ENCODE measurements around the gene ITIH5. TPM values are rescaled to one million over a fixed set of nuclear protein-coding genes. Genes with fewer than 3 reads are reported as not detected.
A peak's percentile ranks its signal among the peaks of the same experiment; 100 is the strongest.

The ITIH5 gene
- total and polyA plus RNA-seq, 9 of the 15 experiments (the other 6 are each of a cell fraction or from before 2014, with no cell fraction given) = 0.52 to 4.5 (median 2.6) TPM

DNA sequence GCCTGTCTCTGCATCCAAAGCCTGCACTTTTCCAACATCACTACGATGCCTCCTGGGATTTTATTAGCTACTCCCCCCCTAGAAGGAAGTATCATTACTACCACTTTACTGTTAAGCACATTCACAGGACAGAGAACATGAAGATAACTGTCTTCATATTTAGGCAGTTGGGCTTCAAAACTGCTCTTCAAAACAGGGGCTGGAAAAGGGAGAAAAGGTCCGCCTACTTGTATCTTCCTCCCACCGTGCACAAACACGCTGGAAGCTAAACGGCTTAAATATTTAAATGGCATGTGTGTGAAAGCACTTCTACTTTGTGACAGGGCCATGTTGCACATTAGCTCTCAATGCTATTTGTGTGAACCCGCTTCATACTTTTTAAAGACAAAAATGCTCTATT, 999 bp downstream of the ITIH5 start:
- H3K27me3 ChIP-seq (ENCODE audit: control insufficient read depth in 2 of 2, insufficient read depth in 2 of 2, low read length in 2 of 2) = peaks cover 20 to 27% of the 10 kb centered on the region in 2 experiments
- ATAC-seq (no peak), DNase-seq (ENCODE audit: extremely low read depth in 1 of 4, low spot score in 3 of 4) (no peak), FAIRE-seq (no peak)
- no peaks in the 10 kb centered on the region for H4K20me1 ChIP-seq (replicated peaks; ENCODE audit: control insufficient read depth, insufficient read depth, low read length)
- H3K4me1 ChIP-seq (replicated peaks in 1 of 2; ENCODE audit: control insufficient read depth in 2 of 2, insufficient read depth in 2 of 2, low read length in 2 of 2) = peaks cover 0 to 7% of the 10 kb centered on the region in 2 experiments; a peak in 2 of 5 replicates
- BruUV-seq (replicated peaks) = no TSS peak
- no peaks in the 10 kb centered on the region for H3K9me1 ChIP-seq (ENCODE audit: control insufficient read depth, insufficient read depth, low read length)
- no peaks in the 10 kb centered on the region for H3K79me2 ChIP-seq (ENCODE audit: control insufficient read depth, insufficient read depth, low read length)
- no peak for TF ChIP-seq MTA3 (IDR thresholded peaks at IDR 0.05; ENCODE audit: borderline replicate concordance)
- no peak for TF ChIP-seq PRMT5 (CRISPR knock-in tag; IDR thresholded peaks at IDR 0.05)
- TF ChIP-seq KLF1 (tag; IDR thresholded peaks at IDR 0.05) = no peak
- no peak for TF ChIP-seq ZNF583 (CRISPR knock-in tag; IDR thresholded peaks at IDR 0.05)
- TF ChIP-seq CC2D1A (IDR thresholded peaks at IDR 0.05) = no peak
- TF ChIP-seq, protein P1, sequence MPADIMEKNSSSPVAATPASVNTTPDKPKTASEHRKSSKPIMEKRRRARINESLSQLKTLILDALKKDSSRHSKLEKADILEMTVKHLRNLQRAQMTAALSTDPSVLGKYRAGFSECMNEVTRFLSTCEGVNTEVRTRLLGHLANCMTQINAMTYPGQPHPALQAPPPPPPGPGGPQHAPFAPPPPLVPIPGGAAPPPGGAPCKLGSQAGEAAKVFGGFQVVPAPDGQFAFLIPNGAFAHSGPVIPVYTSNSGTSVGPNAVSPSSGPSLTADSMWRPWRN (IDR thresholded peaks at IDR 0.05; ENCODE audit: low read depth) = no peak
- no peak for TF ChIP-seq CCAR2 (IDR thresholded peaks at IDR 0.05; ENCODE audit: low read depth, low read length)
- 0% methylated on average over 6 of the region's 6 CpGs for WGBS (ENCODE audit: insufficient coverage, low coverage, missing lambda C conversion rate)
- H3K36me3 ChIP-seq (ENCODE audit: control insufficient read depth, insufficient read depth, low read length) = no peaks in the 10 kb centered on the region
- in situ Hi-C loops (cut with MboI) = no loop called here
- H3K27ac ChIP-seq (ENCODE audit: extremely low read depth, low read depth, low read length) = no peak overlapping the region
- no peak overlapping the region for H3K9ac ChIP-seq (ENCODE audit: insufficient read depth in 1 of 2, low read depth in 2 of 2, low read length in 2 of 2)
- no peak overlapping the region for H3K4me2 ChIP-seq (ENCODE audit: insufficient read depth, low read length)
- no peak overlapping the region for H2AFZ ChIP-seq (ENCODE audit: low read depth, low read length)
- no peak overlapping the region for H3K4me3 ChIP-seq
- no peaks in the 10 kb centered on the region for H3K9me3 ChIP-seq (replicated peaks; ENCODE audit: control insufficient read depth, insufficient read depth, low read depth, low read length)
- CTCF ChIA-PET (ENCODE audit: low intra/inter-chr PET ratio) = no interaction called here
- intact Hi-C loops (cut with micrococcal nuclease) = no loop called here
- POLR2A ChIA-PET = interaction anchor here (0.9 kb wide), 1 partner anchor 1547 kb away, joined by 3 read pairs; no protein-coding TSS in a partner anchor

DNA sequence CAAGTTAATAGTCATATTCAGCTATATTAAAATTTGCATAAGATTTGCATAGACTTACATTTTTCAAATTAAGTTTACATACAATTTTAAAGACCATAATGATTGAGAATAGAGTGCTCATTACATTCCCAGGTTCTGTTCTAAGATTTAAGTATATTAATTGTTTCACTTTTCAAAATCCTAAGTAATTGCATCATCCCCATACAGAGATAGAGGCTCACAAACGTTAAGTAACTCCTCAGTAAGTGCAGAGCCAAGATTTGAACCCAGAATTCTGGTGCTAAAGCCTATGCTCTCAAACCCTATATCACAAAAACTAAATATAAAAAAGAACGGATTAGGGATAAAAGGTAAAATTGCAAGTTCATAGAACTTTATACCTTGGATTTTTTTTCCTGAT, 2.1 kb downstream of the ITIH5 start:
- Histone ChIP-seq H3K4me2 (ENCODE audit: insufficient read depth, low read length) (no peak overlapping the region), H2AFZ (ENCODE audit: low read depth, low read length) (no peak overlapping the region), H3K9me1 (ENCODE audit: control insufficient read depth, insufficient read depth, low read length) (no peaks in the 10 kb centered on the region), H3K79me2 (ENCODE audit: control insufficient read depth, insufficient read depth, low read length) (no peaks in the 10 kb centered on the region), H3K27ac (ENCODE audit: extremely low read depth, low read depth, low read length) (no peak overlapping the region), H3K36me3 (ENCODE audit: control insufficient read depth, insufficient read depth, low read length) (no peaks in the 10 kb centered on the region), H3K9me3 (replicated peaks; ENCODE audit: control insufficient read depth, insufficient read depth, low read depth, low read length) (no peaks in the 10 kb centered on the region), H3K4me3 (no peak overlapping the region), H3K27me3 (ENCODE audit: control insufficient read depth in 2 of 2, insufficient read depth in 2 of 2, low read length in 2 of 2) (peaks cover 22 to 28% of the 10 kb centered on the region in 2 experiments), H3K9ac (ENCODE audit: insufficient read depth in 1 of 2, low read depth in 2 of 2, low read length in 2 of 2) (no peak overlapping the region), H4K20me1 (replicated peaks; ENCODE audit: control insufficient read depth, insufficient read depth, low read length) (no peaks in the 10 kb centered on the region), H3K4me1 (replicated peaks in 1 of 2; ENCODE audit: control insufficient read depth in 2 of 2, insufficient read depth in 2 of 2, low read length in 2 of 2) (peaks cover 0 to 7% of the 10 kb centered on the region in 2 experiments; a peak in 2 of 5 replicates)
- no peak for ATAC-seq
- in situ Hi-C loops (cut with MboI) = no loop called here
- intact Hi-C loops (cut with micrococcal nuclease) = no loop called here
- no TSS peak for BruUV-seq (replicated peaks)
- POLR2A ChIA-PET = no interaction called here
- WGBS (ENCODE audit: insufficient coverage, low coverage, missing lambda C conversion rate) = 0% methylated on average over 2 of the region's 2 CpGs
- CTCF ChIA-PET (ENCODE audit: low intra/inter-chr PET ratio) = no interaction called here
- FAIRE-seq = no peak
- DNase-seq (ENCODE audit: extremely low read depth in 1 of 4, low spot score in 3 of 4) = no peak
- TF ChIP-seq, protein P2, sequence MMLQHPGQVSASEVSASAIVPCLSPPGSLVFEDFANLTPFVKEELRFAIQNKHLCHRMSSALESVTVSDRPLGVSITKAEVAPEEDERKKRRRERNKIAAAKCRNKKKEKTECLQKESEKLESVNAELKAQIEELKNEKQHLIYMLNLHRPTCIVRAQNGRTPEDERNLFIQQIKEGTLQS (IDR thresholded peaks at IDR 0.05) = peak; percentile 56; the same call in 1 of the 2 replicates
- TF ChIP-seq, protein P2 (CRISPR knock-in tag; conservative IDR thresholded peaks at IDR 0.05) = no peak
- no peak for TF ChIP-seq CEBPG (CRISPR knock-in tag; IDR thresholded peaks at IDR 0.05)
- peak; percentile 49 to 55; a peak in 3 of 4 replicates for TF ChIP-seq CEBPG (tag; conservative IDR thresholded peaks at IDR 0.05 in 1 of 2, IDR thresholded peaks at IDR 0.05 in 1 of 2)
- TF ChIP-seq HNRNPUL1 (IDR thresholded peaks at IDR 0.05; ENCODE audit: low read length) = no peak
